ENCODE measurements around the gene PACRG. TPM values are rescaled to one million over a fixed set of nuclear protein-coding genes. Genes with fewer than 3 reads are reported as not detected.

The PACRG gene
- total and polyA plus RNA-seq, 2 of the 8 experiments (the other 6 are each of a cell fraction or from before 2014, with no cell fraction given), result 0.44 to 0.54 TPM

- no peak for TF ChIP-seq GABPA (IDR thresholded peaks at IDR 0.05; ENCODE audit: borderline replicate concordance, insufficient read depth, low read length)
- no peak for TF ChIP-seq TBP (IDR thresholded peaks at IDR 0.05; ENCODE audit: low read depth, low read length)
Measured at GRCh38 chr6:163345931-163346330, 618.2 kb downstream of the PACRG start (continued).
